ENCODE results near the gene PLCB4.

PLCB4 gene

GRCh38 chr20:9520086-9520485 lies 451.2 kb downstream of the PLCB4 start:
- Histone ChIP-seq H3K9me3 (ENCODE audit: low read length) (no peaks in the 10 kb centered on the region), H3K4me3 (ENCODE audit: low read depth in 1 of 2, low read length in 2 of 2) (no peak overlapping the region), H3K27me3 (ENCODE audit: control insufficient read depth in 1 of 2, insufficient read depth in 2 of 2, low read length in 2 of 2) (no peaks in the 10 kb centered on the region), H3K27ac (ENCODE audit: low read depth, low read length) (no peak overlapping the region), H3K4me1 (ENCODE audit: insufficient read depth, low read length) (peaks cover 1% of the 10 kb centered on the region), H3K9ac (ENCODE audit: low read length) (no peak overlapping the region), H3K36me3 (ENCODE audit: insufficient read depth, low read length) (no peaks in the 10 kb centered on the region)

- Histone ChIP-seq H3K4me3 (ENCODE audit: low read depth in 1 of 2, low read length in 2 of 2) (no peak overlapping the region), H3K27me3 (ENCODE audit: control insufficient read depth in 1 of 2, insufficient read depth in 2 of 2, low read length in 2 of 2) (no peaks in the 10 kb centered on the region), H3K9ac (ENCODE audit: low read length) (no peak overlapping the region), H3K27ac (ENCODE audit: low read depth, low read length) (no peak overlapping the region), H3K9me3 (ENCODE audit: low read length) (no peaks in the 10 kb centered on the region), H3K36me3 (ENCODE audit: insufficient read depth, low read length) (no peaks in the 10 kb centered on the region), H3K4me1 (ENCODE audit: insufficient read depth, low read length) (no peaks in the 10 kb centered on the region)
Measured at GRCh38 chr20:9523636-9524035, 454.7 kb downstream of the PLCB4 start.
